22Rv1 (cell line): ENCODE data around the gene PRMT5.

Experiments used
- ZFX ChIP-seq: fragments of 450-650 bp; IDR thresholded peaks from 2 replicates; pipeline ENCODE4 v1.6.1; 2017; ENCODE audit warnings: antibody characterized with exemption, borderline replicate concordance
- TF ChIP-seq, protein P1 (sequence below): fragments of 450-650 bp; IDR thresholded peaks from 2 replicates; pipeline ENCODE4 v1.5.1; 2017; ENCODE audit warnings: mild to moderate bottlenecking

DNA sequence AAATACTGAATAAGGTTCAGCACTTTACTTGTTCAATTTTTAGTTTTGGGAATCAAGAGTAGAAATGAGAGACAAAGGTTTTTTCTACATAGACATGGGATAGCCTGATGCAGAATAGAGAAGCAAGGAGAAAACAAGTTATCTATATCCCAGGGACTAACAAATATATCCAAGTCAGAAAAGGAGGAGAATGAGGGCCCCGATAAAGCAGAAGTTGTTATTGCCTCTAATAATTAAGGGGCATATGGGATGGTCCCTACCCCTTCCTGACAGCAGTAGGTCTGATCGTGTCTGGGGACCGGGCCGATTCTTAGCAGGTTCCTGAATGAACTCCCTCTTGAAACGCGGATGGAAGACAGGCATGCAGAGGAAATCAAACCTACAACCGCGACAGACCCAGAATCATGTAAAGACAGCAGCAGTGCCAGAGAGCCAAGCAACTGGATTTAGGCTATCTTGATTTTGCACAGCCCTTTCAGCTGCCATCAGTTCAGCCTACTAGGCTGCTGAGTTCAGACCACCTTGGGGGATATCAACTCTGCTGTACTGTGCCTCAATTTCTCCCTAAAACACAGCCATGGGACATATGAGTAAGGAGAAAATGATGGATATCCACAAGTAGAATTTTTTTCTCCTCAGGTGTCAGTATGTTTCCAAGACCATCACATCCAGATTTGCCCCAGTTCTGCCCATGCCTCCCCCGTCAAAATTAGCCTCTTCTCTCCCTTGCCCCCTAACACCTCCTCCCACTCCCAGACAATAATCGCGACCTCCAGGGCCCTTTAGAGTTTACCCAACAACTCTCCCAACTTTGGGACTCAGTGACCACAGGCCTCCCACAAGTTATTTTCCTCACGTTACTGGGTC lies 706 bp downstream of the PRMT5 start:
- TF ChIP-seq, protein P1, sequence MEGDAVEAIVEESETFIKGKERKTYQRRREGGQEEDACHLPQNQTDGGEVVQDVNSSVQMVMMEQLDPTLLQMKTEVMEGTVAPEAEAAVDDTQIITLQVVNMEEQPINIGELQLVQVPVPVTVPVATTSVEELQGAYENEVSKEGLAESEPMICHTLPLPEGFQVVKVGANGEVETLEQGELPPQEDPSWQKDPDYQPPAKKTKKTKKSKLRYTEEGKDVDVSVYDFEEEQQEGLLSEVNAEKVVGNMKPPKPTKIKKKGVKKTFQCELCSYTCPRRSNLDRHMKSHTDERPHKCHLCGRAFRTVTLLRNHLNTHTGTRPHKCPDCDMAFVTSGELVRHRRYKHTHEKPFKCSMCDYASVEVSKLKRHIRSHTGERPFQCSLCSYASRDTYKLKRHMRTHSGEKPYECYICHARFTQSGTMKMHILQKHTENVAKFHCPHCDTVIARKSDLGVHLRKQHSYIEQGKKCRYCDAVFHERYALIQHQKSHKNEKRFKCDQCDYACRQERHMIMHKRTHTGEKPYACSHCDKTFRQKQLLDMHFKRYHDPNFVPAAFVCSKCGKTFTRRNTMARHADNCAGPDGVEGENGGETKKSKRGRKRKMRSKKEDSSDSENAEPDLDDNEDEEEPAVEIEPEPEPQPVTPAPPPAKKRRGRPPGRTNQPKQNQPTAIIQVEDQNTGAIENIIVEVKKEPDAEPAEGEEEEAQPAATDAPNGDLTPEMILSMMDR: no peak
- no peak for TF ChIP-seq ZFX
